GM19240 (cell line): ENCODE results near the gene PRKD3.

Source experiments
- DNase-seq: peaks from one replicate; pipeline ENCODE4 v3.0.0; 2011; ENCODE audit warnings: low spot score; ENCODE audit not compliant: insufficient read length

Gene PRKD3

DNA sequence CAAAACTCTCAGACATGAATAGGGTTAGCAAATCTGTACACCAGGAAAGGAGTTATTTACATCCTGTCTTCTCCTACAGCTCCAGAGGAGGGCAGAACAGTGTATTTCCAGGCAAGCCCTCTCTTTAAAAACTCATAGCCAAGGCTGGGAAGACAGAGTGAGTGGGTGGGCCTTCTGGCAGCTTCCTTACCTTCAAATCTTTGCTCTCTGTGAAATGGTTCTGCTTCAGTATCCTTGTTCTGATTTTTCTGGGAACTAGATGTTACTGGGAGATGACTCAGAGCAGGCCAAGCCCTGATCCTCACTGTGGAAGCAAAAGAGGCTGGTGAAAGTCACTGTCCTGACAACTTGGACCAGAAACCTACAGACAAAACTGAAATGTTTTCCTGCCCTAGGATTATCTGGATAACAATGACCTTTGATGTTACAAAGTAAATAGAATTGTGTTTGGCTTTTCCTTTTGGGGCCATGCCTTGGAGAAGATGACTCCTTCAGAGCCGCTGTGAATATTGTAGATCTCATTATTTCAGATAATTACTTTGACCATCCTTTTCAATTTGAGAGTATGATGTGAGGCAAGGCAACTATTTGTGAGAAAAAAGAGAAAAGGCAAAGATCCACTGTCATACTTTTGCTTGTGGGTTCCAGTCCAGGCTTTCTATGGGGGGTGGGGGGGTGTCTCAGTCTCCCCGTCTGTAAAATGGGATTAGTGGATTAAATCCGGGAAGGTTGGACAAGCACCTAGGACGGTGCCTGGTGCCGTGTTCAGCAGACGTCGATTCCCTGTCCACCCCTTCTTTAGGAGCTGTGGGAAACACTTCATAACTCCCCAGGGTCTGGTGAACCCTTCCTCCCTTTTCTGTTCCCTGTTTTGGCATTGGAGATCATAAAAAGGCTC, 19.2 kb upstream of the PRKD3 start:
- DNase-seq = no peak

DNA sequence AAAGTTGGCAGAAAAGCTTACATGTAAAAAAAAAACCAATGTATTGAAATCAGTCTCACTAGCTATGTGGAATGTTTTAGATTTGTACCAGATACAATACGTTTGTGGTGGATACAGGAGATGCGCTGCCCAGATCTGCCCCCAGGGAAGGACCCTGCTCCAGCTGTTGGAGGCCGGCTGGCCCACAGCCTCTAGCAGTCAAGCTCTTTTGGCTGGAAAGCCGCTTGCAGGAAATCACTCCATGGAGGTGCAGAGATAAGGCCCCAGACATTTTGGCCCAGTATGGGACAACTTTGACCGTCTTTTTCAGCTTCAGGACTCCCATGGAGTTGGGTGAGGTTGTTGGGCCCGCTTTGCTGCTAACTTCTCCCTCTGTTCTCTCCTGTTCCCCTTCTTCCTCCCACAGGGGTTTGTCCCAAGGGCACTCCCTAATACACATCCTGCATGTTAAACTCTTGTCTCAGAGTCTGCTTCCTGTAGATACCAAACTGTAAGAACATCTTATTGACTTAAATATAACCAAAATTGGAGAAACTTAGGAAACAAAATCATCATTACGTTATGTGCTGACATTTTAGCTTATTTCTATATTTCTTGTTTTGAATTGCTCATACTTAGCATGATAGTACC, 18.1 kb upstream of the PRKD3 start:
- DNase-seq = no peak

DNA sequence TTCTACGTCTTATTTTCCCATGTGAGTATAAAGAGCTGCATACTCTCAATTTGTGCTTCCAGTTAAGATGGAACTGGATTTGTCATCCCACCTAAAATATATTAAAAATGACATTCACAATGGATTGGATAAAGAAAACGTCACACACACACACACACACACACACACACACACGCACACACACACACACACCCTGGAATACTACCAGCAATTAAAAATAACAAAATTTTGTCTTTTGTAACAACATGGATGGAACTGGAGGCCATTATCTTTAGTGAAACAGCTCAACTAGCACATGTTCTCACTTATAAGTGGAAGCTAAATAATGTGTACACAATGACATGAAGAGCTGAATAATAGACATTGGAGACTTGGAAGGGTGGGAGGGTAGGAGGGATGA, 16.0 kb upstream of the PRKD3 start:
- DNase-seq = no peak

DNA sequence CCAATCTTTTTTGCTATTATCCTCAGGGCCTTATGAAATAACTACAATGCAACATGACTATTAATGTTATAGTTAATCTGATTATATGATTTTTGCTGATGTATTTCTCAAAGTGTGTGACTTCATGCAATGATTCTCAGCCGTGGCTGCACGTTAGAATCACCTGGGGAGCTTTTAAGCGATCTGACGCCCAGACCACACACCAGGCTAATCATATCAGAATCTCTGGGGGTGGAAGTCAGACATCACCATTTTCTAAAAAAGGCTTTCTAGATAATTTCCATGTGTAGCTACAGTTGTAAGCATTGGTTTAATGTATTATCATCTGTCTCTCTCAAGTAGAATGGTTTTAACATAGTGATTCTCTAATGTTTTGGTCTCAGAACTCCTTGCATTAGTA, 14.3 kb upstream of the PRKD3 start:
- DNase-seq = no peak

DNA sequence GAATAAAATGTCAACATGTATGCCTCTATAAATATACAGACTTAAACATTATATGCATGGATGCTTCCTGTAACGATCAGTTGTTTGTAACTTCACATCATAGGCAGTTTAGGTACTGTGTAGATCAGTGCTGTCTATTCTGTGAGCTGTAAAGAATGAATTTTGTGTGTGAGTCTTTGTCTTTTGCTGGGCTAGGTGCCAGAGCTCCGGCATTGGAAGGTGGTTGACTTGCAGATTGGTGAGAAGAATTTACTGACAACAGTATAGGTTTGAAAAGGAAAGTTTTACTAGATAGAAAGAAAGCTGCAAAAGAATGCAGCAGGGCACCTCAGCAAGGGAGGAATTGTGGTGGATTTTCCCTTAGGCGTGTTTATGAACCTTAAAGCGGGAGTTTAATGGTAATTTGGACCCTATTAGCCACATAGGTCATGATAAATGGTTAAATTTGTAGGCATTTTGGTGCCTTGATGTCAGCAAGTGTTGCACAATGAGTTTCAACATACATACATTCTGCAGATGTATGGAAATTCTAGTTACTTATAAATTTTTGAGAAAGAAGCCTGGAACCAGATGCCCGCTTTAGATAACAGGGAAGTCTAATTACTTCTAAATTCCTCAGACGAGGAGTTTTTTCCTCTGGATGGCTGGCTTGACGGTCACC, 13.1 kb upstream of the PRKD3 start:
- no peak for DNase-seq

DNA sequence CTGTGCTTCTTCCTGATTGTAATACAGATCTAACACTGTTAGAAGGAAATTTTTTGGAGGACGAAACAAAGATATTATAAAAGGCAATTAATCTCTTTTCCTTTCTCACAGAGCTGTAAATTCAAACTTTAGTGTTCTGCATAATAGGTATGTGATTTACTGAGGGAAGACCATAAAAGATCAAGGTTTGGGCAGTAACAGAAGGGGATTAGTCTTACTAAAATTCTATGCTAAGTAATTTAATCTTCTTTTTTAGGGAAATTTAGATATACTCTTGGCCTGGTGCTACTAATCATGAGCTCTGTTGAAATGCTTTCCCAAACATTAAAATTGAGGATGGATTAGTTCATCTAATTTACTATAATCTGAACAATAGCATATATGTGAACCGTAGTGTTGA, 11.0 kb upstream of the PRKD3 start:
- DNase-seq = no peak

DNA sequence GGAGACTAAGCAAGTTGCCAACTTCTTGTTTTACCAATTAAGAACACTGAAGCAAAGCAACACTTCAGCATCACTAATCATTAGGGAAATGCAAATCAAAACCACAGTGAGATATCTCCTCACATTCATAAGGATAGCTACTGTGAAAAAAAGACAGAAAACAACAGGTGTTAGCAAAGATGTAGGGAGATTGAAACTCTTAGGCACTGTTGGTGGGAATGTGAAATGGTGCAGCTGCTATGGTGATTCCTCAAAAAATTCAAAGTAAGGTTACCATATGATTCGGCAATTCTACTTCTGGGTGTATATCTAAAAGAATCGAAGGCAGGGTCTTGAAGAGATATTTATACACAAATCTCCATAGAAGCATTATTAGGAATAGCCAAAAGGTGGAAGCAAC, 8.6 kb upstream of the PRKD3 start:
- no peak for DNase-seq

DNA sequence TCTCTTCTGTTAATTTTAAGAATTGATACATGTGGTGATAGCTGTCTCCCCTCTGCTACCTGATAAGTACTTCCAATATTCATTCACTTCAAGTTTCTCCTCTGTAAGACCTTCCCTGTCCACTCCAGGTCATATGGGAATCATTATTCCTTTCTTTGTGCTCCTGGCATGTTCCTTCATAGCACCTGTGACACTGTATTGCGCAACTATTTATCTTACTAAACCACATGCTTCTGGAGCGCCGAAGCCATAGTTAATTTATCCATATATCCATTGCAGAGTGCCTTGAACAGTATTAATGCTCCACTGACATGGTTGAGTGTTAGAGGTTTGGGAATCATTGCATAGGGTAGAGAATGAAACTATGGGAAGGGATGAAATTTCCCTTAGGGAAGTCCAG, 7.9 kb upstream of the PRKD3 start:
- DNase-seq = no peak

DNA sequence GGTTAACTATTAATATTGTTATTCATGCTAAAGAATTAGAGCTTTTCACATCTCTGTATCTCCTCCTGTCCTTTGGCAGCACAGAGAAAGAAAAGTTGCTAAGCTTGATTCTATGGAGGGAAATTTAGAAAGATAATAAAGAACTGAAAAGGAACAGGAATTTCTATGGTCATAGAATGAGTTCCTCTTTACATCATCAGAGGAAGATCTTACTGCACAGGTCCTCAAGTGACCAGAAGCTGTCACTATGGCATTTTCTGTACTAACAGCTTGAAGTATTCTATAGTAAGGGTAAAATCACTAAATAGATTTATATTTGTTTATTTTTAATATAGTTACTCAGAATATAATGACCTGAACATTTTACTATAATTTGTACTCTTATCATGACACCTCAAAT, 6.0 kb upstream of the PRKD3 start:
- DNase-seq = no peak

DNA sequence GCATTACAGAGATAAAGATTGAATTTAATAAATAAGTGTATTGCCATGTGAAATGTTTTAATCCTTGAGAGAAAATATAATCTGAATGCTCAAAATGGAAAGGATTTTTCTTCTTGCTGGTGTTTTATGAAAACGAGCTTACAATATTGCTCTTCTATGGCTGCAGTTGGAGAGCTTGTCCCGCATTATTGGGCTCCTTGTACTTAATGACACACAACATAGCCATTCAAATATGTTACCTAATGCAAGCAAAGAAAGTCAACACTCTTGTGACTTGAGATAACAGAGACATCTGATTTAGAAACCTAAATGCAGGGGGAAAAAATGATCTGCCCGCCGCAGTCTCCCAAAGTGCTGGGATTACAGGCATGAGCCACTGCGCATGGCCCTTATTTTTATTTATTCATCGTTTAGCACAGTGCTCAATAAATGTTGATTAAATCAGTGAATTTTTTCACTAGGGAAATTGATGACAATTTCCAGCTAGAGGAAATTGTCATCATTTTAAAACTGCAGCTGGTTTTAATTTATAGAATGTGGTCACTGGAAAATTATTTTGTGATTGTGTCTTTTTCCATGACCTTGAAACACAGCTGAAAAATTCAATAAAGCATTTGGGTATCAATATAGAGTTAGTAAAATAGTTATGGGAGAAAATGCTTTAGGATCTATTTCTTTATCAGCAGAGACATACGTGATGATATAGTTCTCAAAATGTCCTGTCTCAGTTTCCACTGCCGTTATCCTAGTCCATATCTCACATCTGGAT, 2.4 kb upstream of the PRKD3 start:
- DNase-seq = no peak

DNA sequence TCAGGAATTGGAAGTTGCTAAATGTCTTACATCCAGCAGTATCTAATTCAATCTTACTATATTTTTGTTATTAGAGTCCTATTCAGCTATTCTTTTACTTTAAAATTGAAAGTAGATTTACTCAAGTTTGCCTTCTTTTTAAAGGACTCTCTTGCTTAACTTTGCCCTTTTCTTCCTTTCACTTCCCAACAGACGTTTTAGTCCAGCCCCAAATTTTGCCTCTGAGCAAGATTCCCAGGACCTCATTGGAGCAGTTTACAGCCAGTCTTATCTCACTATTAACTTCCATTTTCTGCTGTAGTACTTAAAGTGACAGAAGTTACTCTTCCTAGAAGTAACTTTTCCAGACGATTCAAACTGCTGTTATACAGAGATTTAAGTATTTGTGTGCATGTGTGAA, 1.7 kb upstream of the PRKD3 start:
- DNase-seq = no peak

DNA sequence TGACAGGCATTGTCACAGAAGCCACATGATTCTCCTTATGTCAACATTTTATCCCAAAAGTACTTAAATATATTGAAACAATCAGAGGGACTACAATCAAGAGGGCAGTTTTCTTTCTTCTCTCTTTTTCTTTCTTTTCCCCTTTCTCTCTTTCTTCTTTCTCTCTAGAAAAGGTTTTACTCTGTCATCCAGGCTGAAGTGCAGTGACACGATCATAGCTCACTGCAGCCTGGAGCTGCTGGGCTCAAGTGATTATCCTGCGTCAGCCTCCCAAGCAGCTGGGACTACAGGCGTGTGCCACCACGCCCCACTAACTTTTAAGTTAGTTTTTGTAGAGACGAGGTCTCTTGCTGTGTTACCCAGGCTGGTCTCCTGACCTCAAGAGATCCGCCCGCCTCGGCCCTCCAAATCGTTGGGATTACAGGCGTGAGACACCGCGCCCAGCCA, 1.0 kb upstream of the PRKD3 start:
- no peak for DNase-seq

DNA sequence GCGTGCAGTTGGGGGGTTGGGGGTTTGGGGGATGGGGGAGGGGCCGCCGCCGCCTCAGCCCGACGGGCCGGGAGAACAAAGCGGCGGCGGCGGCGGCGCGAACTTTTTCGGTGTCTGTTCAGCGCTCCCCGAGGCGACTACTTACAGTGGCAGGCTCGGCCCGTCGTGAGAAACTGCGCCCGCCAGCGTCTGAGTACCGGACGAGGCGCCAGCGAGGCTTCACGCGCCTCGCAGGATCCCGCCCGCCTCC, 172 bp downstream of the PRKD3 start:
- DNase-seq = no peak

DNA sequence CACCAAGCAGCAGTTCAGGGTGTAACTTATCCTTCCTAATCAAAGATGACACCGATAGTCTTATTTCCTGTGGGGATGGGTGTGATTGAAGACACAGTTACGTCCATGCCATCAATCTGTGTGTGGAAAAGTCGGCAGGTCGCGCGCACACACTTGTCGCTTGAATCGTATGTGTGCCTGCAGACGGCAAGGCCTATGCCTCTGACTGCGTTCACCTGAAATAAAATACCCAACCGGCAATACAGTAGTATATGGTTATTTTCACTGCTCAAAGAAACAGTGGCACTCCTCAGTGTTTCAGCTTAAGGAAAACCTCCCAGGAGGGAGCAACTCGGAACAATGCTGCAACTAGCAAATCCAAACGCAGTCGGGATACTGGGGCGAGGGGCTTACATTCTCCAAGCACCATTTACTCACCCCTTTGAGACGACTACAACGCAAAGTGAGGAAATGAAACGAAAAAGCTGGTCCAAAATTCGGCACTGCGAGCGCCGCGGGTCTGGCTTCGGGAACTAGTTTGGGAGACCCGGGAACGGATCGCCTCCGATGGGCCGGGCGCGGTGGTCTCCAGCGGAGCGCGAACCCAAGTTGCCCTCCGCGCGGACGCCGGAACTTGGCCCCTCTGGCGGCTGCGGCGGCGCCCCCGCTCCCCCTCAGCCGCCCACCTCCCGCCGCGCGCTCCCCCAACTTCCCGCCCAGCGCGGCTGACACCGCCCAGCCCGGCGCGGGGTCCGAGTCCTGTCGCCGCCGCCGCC, 675 bp downstream of the PRKD3 start:
- no peak for DNase-seq

DNA sequence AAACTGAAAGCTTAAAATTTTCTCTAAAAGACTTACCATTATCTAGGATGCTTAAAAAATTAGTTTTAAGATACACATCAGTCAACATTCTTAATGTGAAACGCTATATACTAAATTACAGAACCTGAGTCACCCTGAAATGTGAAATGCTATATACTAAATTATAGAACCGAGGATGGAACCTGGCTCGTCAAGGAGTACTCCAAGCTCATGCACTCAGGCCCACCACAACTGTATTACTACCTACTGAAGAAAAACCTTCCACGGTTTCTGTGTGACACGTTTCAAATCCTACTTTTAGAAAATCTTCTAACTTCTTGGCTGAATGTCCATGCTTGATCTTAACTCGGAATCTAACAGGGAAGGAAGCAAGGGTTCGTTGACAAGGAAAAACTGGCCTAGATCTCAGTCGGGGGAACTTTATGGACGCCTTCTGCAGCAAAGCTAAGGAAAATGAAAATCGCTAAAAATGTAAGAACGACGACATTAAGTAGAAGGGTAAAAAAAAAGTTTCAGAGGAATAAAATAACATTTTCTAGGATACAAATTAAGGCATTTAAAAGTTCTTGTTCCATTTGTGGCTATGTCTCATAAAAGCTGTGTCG, 1.4 kb downstream of the PRKD3 start:
- DNase-seq = no peak

DNA sequence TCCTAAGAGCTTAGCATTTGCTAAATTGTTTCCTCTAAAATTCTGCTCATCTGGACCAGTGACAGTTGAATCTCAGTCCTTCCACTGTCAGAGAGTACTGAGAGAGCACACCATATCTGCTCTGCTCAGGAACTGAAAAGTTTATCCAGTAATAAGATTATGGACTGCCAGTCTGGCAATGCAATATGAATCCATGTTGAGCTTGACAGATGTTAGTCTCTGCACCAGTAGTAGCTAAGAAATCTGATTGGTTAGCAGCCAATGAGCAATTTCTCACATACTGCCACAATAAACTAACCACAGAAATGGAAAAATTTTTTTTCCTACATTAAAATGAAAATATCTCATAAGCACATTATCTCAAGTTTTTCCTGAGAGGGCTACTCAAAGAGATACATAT, 2.3 kb downstream of the PRKD3 start:
- no peak for DNase-seq

DNA sequence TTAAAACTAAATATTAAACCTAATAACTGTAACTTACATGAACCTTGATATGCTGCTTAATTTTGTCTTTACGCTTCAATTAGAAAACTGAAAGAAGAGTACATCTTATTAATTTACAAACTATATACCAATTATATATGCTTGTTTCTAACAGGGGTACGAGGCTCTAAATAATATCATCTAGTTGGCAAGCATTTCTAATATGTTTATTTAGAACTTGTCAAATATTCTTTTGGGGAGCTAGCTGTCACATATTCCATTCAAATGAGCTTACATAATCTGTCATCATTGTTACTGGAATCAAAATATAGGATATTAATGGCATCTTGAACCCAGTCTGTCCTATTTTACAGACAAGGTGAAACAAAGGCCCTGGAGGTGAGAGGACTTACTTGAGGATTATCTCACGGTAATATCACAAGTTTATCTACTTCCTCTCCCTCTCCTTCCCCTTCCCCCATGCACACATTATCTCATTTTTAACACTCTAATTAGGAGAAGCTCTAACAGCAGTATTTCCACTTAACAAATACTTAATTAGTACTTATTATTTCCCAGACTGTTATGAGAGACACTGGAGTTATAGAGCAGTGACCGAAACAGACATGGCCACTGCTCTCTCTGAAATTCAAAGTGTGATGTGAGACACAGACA, 3.5 kb downstream of the PRKD3 start:
- no peak for DNase-seq

DNA sequence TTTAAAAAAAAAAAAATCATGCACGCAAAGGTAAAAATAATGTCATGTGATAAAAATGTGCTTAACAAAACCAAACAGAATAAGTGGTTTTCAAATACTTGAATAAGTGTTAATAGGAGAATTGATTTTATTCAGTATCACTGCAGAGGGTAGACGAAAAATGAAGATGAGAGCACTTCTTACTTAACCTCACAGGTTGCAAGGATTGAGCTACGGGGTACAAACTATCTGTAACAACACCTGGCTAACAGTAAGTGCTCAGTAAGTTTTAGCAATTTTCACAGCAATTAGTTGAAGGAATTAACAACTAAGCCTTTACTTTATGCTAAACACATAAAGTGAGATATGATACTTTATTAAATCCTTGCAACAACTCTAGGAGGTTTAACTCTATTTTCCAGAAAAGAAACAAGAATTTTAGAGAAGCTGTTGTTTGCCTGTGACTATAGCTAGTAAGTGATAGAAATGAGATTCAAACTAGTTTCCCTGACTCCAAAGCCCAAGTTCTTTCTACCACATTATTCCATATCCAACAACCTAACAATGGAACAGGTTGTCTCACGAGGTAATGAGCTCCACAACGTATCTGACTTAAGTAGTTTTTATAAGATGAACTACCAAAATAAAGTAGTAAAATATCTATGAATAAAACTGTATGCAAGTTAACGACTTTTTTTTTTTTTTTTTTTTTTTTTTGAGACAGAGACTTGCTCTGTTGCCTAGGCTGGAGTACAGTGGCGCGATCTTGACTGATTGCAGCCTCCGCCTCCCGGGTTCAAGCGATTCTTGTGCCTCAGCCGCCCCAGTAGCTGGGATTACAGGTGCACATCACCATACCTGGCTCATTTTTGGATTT, 4.7 kb downstream of the PRKD3 start:
- no peak for DNase-seq

DNA sequence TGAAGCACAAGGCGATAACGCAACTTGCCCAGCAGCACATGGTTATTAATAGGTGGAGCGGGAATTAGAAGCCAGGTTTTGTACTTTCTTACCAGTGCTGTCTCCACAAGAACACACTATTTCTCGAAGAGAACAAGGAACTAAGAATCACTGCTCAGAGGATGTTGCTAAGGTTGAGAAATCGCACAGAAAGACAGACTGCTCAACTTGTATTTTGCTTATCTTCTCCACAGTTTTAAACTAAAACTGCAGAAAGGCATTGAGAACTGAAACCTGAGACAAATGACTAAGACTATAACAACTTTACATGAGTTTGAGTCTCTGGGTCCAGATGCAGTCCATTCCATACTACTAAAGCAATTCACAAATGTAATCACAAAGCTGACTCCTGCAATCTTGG, 6.2 kb downstream of the PRKD3 start:
- DNase-seq = no peak
